Adrenal gland (tissue), 19 donors: Measurements from ENCODE around the gene ELK4. TPM values are rescaled to one million over a fixed set of nuclear protein-coding genes. Genes with fewer than 3 reads are reported as not detected.

Experiments
- DNase-seq, 7 donors: peaks; one replicate each; pipeline ENCODE4 v3.0.0-alpha.2; 2019 to 2020
- H3K27ac ChIP-seq, 5 donors: fragments of 200-600 bp; sonication (generic) in 4 of 5; 1 replicate in 3 of 5; 2 replicates in 2 of 5; pipeline versions ENCODE4 v1.5.1 to v1.8.0; 2016 to 2020; ENCODE audit warnings: mild to moderate bottlenecking in 1 of 5
- H3K27me3 ChIP-seq: fragments of 200-600 bp; 2 replicates; pipeline ENCODE4 v1.8.0; 2021
- H3K36me3 ChIP-seq, 2 donors: fragments of 200-600 bp; replicated peaks in 1 of 2; 1 replicate in 1 of 2; 2 replicates in 1 of 2; pipeline versions ENCODE4 v1.5.1 to v1.8.0; 2018 to 2022
- H3K4me1 ChIP-seq, 2 donors: fragments of 200-600 bp; replicated peaks in 1 of 2; 1 replicate in 1 of 2; 2 replicates in 1 of 2; pipeline versions ENCODE4 v1.5.1 to v1.8.0; 2018 to 2021
- H3K4me3 ChIP-seq, 4 donors: fragments of 200-600 bp; sonication (generic) in 3 of 4; one replicate each; pipeline ENCODE4 v1.5.1; 2016 to 2018
- H3K9me3 ChIP-seq, 3 donors: fragments of 200-600 bp; sonication (generic) in 1 of 3; replicated peaks in 1 of 3; 1 replicate in 2 of 3; 2 replicates in 1 of 3; pipeline versions ENCODE4 v1.5.1 to v1.8.0; 2016 to 2021
- CTCF ChIP-seq, 6 experiments: fragments of 450-650 bp in 4 of 6; fragments of 200-600 bp in 2 of 6; sonication (generic) in 1 of 6; IDR thresholded peaks; 1 replicate in 5 of 6; 2 replicates in 1 of 6; pipeline versions ENCODE4 v1.5.1 to v1.8.0; 2016 to 2021; ENCODE audit warnings: antibody characterized with exemption in 6 of 6, mild to moderate bottlenecking in 2 of 6, moderate library complexity in 1 of 6
- POLR2A ChIP-seq, 2 donors: fragments of 450-650 bp; IDR thresholded peaks; one replicate each; pipeline ENCODE4 v1.6.1; 2017; ENCODE audit warnings: antibody characterized with exemption in 2 of 2, mild to moderate bottlenecking in 2 of 2, moderate library complexity in 1 of 2
- WGBS, 4 donors: extraction: QIAGEN DNeasy Blood & Tissue Kit in 2 of 4; methylation state at CpG; one replicate each; pipeline versions ENCODE4 v1.1.5 to v1.1.7; 2013 to 2017; 5-methylcytosine and 5-hydroxymethylcytosine counted together
- intact Hi-C, 2 donors: fragments of 100-400 bp; cut with DNase I; formaldehyde crosslinking; loops; one replicate each; pipeline versions ENCODE4 v1.14.1 to v1.15.0; 2022 to 2023
- long read RNA-seq, 10 donors: library from polyadenylated mRNA in 3 of 10; unstranded in 2 of 10; stranded (forward) in 1 of 10; transcript quantifications; one replicate each; pipeline ENCODE4 v2.0.0 and lab custom pipeline, GENCODE V29; 2021 to 2026
- polyA plus RNA-seq, 3 donors: library from polyadenylated mRNA; stranded (reverse); fragments of 200-250 nt in 2 of 3; fragments of 350-450 nt in 1 of 3; fragmentation: Illumina TruSeq in 1 of 3; extraction: RNeasy Lipid Tissue Mini Kit (QIAGEN cat#74804) in 1 of 3; gene quantifications; one replicate each; pipeline ENCODE4 v1.2.3, GENCODE V29; 2013 to 2014
- total RNA-seq, 9 donors: library from RNA; depleted of rRNA in 4 of 9; stranded (reverse); fragments of >200 nt in 4 of 9; fragments of 120-200 nt in 1 of 9; fragmentation: NEBNext Ultra II Directional in 1 of 9; extraction: Animal tissue kit (Norgen Biotek cat#: 25700) in 1 of 9; gene quantifications; one replicate each; pipeline versions ENCODE4 v1.1.0 to v1.2.4, GENCODE V29; 2013 to 2023
- donor health status: healthy with polysubstance abuse.
- donor health status: Bipolar disorder and iron deficiency.
- donor health status: DM: yes; HTN: yes; CAD: no.
- donor health status: DM: no; HTN: no; CAD: no.
- donor health status: DM: no; HTN: no; CAD: no.
- donor health status: DM: yes; HTN: yes; CAD: no.

Gene ELK4
- total RNA-seq (10 to 100 TPM; 11.9 to 40.2 (median 14.9) TPM), polyA plus RNA-seq (1 to 10 TPM; 3.6 to 9.9 (median 4.5) TPM)
- long read RNA-seq, donor 1, partial matches to known transcripts = 0 of 3 reads
- long read RNA-seq, donor 1, other reads (novel, unspliced or antisense) = 0 of 3 reads
- long read RNA-seq, donor 2, full-length matches to known transcripts = 1 of 1 reads
- long read RNA-seq, donor 2, partial matches to known transcripts = 0 of 1 reads
- long read RNA-seq, donor 2, other reads (novel, unspliced or antisense) = 0 of 1 reads
- long read RNA-seq, donor 3, partial matches to known transcripts = 0 of 1 reads
- long read RNA-seq, donor 3, other reads (novel, unspliced or antisense) = 0 of 1 reads
- long read RNA-seq, donor 4 = 0 reads
- long read RNA-seq, donor 5, partial matches to known transcripts = 1 of 5 reads
- long read RNA-seq, donor 5, other reads (novel, unspliced or antisense) = 1 of 5 reads
- long read RNA-seq, donor 6 = 0 reads
- long read RNA-seq, donor 7 = 0 reads
- long read RNA-seq, donor 8, full-length matches to known transcripts = 6 of 6 reads
- long read RNA-seq, donor 8, partial matches to known transcripts = 0 of 6 reads
- long read RNA-seq, donor 8, other reads (novel, unspliced or antisense) = 0 of 6 reads
- long read RNA-seq, donor 9, partial matches to known transcripts = 24 of 24 reads
- long read RNA-seq, donor 9, other reads (novel, unspliced or antisense) = 0 of 24 reads
- long read RNA-seq, donor 10, transcript ELK4-201 (3 exons, 2,118 nt) = major isoform, 5 of 5 reads
- long read RNA-seq, donor 10, partial matches to known transcripts = 0 of 5 reads
- long read RNA-seq, donor 10, other reads (novel, unspliced or antisense) = 0 of 5 reads

- TF ChIP-seq POLR2A (IDR thresholded peaks at IDR 0.05) = peak; percentile 94 to 98
- TF ChIP-seq CTCF (IDR thresholded peaks at IDR 0.05) = peak; percentile 30 to 79 (median 66)
- Histone ChIP-seq H3K27me3 (no peaks in the 10 kb centered on the region), H3K4me1 (peaks cover 6 to 28% of the 10 kb centered on the region in 2 donors), H3K36me3 (no peaks in the 10 kb centered on the region), H3K9me3 (no peaks in the 10 kb centered on the region), H3K4me3 (peak within 1 kb of the TSS in 3 of 4 donors; percentile 3 to 92 (median 68)), H3K27ac (peak within 1 kb of the TSS; percentile 35 to 100 (median 94))
- intact Hi-C loops = loop anchor here in 1 of 2 donors (5.0 kb wide), 1 partner anchor 40 kb away; no protein-coding TSS in a partner anchor
- 0 to 2% (median 0%) methylated on average over 13 to 83 of the region's 83 CpGs for WGBS, 4 donors
- peak; percentile 98 to 99 (median 99) for DNase-seq
These were observed at the start of gene ELK4 for GRCh38 chr1:205631768-205632668. Gene ELK4 (minus strand): TSS chr1:205632011. CDS start chr1:205623882, 8,129 bp downstream.

- Histone ChIP-seq H3K36me3 (no peaks in the 10 kb centered on the region), H3K4me1 (peaks cover 16 to 17% of the 10 kb centered on the region in 2 donors), H3K27ac (no peak overlapping the region), H3K4me3 (no peak overlapping the region), H3K9me3 (no peaks in the 10 kb centered on the region), H3K27me3 (no peaks in the 10 kb centered on the region)
- intact Hi-C loops = no loop called here
- whole genome bisulfite sequencing, 4 donors = 82 to 95% (median 92%) methylated on average over 3 of the region's 3 CpGs
- TF ChIP-seq POLR2A (IDR thresholded peaks at IDR 0.05) (no peak), CTCF (IDR thresholded peaks at IDR 0.05) (no peak)
- no peak for DNase-seq
These were observed 49.6 kb upstream of the ELK4 start for GRCh38 chr1:205681364-205681763.

DNA sequence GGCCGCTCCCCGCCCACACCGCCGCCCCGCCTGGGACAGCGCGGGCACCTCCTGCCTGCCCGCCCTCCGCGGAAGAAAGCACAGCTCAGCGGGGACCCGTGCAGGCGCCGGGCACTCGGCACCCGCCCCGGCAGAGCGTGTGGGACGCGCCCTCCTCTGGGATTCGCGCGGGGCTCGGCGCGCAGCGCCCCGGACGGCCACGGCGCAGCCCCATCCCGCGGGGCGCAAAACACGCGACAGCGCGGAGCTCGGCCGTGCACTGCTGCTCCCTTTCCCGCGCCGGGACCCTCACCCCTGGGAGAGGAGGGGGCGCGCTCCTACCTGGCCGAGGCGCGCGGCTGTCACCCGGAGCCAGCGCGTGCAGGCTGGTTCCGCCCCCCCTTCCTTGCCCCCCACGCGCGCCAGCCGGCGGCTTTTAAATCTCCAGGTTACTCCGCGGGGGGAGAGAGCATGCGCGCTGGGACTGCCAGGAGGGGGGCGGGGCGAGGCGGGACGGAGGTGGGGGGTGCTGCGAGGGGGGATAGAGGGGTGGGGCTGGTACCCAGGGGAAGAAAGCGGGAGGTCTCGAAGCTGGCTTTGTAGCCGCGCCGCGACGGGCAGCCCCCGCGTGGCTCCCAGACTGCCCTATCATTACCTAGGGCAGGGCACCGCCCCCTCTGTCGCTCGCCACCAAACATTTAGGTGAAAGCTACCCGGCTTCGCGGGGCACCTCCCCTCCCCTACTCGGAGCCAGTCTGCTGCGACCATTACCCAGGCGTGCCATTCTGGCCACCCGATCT lies 48.5 kb upstream of the ELK4 start, which contains the start of gene SLC45A3:
Gene SLC45A3 (minus strand): TSS at position 437 of the 779 bp plus-strand sequence. CDS start 15,853 bp downstream, outside the sequence.
- Histone ChIP-seq H3K27ac (peak within 1 kb of the TSS in 4 of 5 donors; percentile 26 to 87 (median 52)), H3K4me1 (peaks cover 16 to 17% of the 10 kb centered on the region in 2 donors), H3K27me3 (no peaks in the 10 kb centered on the region), H3K36me3 (no peaks in the 10 kb centered on the region), H3K9me3 (no peaks in the 10 kb centered on the region), H3K4me3 (peak within 1 kb of the TSS in 2 of 4 donors; percentile 73 to 95)
- DNase-seq = peak in 4 of 7 donors; percentile 28 to 33 (median 29)
- 0 to 14% (median 1%) methylated on average over 4 to 85 of the region's 86 CpGs for WGBS, 4 donors
- intact Hi-C loops = no loop called here
- TF ChIP-seq POLR2A (IDR thresholded peaks at IDR 0.05) (peak in 1 of 2 donors; percentile 48), CTCF (IDR thresholded peaks at IDR 0.05) (no peak)
